NCI-H2029 treated with DMSO at 0.1 percent for 48 hours (cell line): ENCODE data around the gene BEND3.
"Not testable (repeated sequence)": the region's sequence is repeated elsewhere in the genome, so short reads cannot be mapped to it uniquely, and the experiment has no call there.

Source experiments
- DNase-seq: peaks from one replicate; lab custom pipeline; 2025; lab: John Stamatoyannopoulos, UW

The BEND3 gene

DNA sequence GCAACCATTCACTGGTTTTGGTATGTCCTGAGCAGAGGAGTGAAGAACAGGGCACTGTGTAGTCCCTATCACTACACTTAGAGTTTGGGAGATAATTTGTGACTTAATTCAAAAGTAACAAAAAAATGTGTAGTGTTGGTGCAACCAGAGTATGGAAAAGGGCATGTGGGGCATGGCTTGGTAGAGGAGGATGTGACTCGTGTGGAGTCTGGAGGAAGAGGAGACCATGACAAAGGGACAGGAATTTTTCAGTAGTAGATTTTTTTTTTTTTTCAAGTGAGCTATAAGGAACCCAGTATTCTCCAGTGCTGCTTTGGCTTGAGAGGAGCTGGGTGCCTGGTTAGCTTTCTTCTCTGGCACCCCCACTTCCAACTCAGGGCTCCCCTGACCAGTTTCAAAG is 82.2 kb downstream of the BEND3 start:
- DNase-seq = no peak

DNA sequence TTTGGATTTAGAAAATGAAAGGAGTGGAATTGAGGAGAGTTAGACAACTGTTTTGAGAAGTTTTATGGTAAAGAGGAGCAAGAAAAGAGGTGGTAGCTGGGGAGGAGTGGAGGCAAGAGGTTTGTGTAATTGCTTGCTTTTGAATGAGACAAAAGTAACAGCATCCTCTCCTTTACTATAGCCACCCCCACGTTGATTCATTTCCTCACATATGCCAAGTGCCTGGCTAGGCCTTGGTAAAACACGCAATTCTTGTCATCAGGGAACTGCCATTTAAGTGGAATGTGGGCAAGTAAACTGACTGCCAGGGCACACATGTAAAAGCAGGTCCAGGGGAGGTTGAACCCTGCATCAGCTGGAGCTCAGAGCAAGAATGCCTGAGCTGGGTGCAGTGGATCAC is 83.3 kb downstream of the BEND3 start:
- no peak for DNase-seq

DNA sequence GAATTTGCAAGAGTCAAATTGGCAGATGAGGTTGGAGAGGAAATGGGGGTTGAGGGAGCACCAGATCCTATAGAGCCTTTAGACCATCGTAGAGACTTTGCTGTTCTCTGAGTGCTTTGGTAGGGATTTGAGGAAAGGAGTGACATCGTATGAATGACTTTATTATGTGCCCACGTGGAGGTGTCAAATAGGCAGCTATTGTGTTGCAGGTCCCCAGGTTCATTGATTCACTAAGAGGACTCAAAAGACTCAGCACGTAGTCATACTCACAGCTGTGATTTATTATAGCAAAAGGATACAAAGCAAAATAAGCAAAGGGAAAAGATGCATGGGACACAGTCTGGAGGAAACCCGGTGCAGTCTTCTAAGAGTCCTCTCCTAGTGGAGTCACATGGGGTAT is 85.2 kb downstream of the BEND3 start:
- no peak for DNase-seq

DNA sequence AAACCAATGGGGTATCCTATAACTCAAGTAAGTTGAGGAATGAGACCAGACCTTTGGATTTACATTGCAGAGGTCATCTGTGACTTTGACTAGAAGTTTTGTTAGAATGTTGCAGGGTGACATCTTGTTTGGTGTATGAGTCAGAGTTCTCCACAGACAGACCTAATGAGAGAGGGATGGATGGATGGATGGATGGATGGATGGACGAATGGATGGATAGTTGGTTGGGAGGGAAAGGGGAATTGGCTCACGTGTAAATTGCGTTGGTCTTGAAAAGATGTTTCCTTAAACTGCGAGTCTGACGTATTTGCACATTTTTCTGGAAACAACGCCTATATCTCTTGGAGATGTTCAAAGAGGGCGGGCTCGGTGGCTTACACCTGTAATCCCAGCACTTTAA is 88.3 kb downstream of the BEND3 start:
- no peak for DNase-seq

DNA sequence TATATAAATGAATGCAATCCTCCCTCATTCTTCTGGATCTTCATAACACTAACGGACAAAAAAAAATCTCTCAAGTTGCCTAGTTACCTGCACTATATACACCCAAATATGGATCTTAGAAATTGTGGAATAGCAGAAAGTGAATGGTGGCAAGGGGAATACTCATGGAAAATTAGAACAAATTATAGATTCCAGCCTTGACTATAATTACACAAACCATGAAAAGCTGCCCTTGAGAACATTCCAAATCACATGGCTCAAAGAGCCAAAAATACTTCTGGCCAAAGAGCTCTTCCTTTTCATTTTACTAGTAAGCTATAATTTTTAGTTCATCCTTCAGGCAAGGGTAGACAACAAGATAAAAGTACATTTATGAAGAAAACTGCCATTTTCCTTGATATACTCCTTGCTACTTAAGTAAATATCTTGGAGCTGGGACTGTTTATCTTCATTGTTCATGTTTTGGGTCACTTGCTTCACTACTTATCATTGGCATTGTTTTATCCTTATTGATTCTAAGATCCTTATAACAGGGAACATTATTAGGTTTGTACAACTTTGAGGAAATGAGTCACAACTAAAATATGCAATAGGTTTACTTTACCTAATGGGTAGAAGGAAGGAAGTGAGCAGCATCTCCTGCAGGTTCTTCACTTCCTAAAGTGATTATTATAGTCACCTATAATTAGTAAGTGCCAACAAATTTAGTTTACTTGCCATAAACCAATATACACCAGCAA is 93.7 kb downstream of the BEND3 start:
- no peak for DNase-seq

DNA sequence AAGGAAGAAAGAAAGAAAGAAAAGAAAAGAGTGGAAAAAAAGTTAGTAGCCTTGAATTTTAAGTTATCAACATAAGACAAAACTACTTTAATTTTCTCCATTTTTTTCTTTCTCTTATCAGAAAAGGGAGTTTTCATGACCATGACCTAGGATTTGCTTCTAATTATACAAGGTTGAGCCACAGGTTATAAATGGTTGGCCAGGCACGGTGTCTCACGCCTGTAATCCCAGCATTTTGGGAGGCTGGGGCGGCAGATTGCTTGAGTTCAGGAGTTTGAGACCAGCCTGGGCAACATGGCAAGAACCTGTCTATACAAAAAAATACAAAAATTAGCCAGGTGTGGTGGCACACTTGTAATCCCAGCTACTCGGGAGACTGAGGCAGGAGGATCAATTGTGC is 95.1 kb downstream of the BEND3 start:
- no peak for DNase-seq

DNA sequence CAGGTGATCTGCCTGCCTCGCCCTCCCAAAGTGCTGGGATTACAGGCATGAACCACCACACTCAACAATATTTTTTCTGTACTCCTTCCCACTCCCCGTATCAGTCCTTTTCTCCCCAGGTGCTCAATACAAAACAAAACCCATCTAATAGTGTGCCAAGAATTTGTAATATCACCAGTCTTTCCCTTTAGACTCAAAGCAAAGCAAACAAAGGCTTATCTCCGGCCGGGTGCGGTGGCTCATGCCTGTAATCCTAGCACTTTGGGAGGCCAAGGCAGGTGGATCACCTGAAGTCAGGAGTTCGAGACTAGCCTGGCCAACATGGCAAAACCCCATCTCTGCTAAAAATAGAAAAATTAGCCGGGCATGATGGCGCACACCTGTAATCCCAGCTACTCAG is 95.7 kb downstream of the BEND3 start:
- not testable (repeated sequence) for DNase-seq

DNA sequence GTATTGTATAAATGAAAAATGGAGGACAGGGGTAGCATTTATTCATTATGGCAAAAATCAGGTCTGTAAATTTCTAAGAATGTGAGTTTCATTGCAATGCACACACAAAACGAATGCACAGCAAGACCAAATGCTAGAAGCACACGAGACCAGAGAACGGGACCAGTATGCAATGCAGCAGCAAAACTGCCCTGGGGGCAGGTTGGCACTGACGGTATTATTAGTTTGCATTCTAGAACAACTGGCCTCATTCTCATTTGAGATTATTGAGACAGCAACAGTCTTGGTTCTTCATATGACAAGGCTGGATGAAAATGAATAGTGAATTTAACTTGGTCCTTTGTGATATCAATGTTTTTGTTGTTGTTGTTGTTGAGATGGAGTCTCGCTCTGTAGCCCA is 96.3 kb downstream of the BEND3 start:
- DNase-seq = no peak
